Retinal pigment epithelial cell (primary cell): Measurements from ENCODE around the gene SHISA4.
"Not testable (repeated sequence)": the region's sequence is repeated elsewhere in the genome, so short reads cannot be mapped to it uniquely, and the experiment has no call there.

Source experiments
- DNase-seq: peaks from one replicate; pipeline ENCODE4 v3.0.0-alpha.2; 2010; ENCODE audit warnings: low read depth
- H3K4me3 ChIP-seq: 2 replicates; pipeline ENCODE4 v1.5.1; 2011; ENCODE audit warnings: mild to moderate bottlenecking, low read length, control low read depth, moderate library complexity
- TF ChIP-seq, protein P1 (sequence below): conservative IDR thresholded peaks from 2 replicates; pipeline ENCODE4 v1.5.1; 2011; ENCODE audit warnings: low read depth, low read length, control low read depth, inconsistent platforms

Gene SHISA4

DNA sequence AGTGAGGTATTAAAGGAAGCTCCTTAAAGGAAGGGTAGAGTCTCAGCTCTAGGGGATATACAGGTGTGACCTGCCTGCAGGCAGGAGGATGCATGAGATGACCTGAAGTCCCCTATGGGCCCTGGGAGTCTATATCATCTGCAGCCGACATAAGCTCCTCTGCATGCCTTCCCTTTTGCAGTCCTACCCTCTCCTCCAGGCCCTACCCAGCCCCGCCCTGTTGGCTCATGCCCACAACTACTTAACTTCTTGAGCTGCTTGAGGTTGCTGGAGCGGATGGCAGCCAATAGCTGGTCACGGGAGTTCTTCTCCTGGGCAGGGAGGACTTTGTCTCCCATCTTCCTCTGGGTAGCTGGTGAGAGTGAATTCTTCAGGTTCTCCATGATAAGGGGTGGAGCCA is 10.3 kb downstream of the SHISA4 start:
- TF ChIP-seq, protein P1, sequence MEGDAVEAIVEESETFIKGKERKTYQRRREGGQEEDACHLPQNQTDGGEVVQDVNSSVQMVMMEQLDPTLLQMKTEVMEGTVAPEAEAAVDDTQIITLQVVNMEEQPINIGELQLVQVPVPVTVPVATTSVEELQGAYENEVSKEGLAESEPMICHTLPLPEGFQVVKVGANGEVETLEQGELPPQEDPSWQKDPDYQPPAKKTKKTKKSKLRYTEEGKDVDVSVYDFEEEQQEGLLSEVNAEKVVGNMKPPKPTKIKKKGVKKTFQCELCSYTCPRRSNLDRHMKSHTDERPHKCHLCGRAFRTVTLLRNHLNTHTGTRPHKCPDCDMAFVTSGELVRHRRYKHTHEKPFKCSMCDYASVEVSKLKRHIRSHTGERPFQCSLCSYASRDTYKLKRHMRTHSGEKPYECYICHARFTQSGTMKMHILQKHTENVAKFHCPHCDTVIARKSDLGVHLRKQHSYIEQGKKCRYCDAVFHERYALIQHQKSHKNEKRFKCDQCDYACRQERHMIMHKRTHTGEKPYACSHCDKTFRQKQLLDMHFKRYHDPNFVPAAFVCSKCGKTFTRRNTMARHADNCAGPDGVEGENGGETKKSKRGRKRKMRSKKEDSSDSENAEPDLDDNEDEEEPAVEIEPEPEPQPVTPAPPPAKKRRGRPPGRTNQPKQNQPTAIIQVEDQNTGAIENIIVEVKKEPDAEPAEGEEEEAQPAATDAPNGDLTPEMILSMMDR = no peak
- DNase-seq = no peak
- no peak overlapping the region for H3K4me3 ChIP-seq

DNA sequence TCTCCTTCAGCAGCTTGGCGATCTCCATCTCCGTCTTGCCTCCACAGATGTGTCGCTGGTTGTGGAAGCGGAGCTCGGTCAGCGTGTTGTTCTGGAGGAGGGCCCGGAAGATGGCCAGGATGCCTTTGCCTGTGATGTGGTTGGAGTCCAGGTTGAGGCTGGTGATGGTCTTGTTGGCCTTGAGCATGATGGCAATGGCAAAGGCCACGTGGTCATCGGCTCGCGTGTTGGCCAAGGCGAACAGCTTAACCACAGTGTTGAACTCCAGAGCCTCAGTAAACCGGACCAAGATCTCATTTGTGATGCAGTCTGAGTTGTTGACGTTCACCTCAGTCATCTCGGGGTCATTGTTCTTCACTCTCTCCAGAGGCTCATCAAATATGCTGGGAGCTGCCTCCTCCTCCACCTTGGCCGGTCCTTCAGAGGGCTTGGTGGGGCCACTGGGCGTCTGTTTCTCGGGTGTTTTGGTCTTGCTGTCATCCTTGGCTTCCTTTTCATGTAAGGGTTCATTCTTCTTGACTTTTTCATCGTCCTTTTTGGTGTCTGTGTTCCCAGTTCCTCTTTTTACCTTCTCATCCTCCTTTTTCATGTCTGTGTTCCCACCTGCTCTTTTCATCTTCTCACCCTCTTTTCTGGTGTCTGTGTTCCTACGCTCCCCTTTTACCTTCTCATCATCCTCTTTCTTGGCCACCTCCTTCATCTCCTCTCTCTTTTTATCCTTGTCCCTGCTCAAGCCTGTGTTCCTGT is 11.2 kb downstream of the SHISA4 start:
- TF ChIP-seq, protein P1 = no peak
- H3K4me3 ChIP-seq = no peak overlapping the region
- no peak for DNase-seq

DNA sequence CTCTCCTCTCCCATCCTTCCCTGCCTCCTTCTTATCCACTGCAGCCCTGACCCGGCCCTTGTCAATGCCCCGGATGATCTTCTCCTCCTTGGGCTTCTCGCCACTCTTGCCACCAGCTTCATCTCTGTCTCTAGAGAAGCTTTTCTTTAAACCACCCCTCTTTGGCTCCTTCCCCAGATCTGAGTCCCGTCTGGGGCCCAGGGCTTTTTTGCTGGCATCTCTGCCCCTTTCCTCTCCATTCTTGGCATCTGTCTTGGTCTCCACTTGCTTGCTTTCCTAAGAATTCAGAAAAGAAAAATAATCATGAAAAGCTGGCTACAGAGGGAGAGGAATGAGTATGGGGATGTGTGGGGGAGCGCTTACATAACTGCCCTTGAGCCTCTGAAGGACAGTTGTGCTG is 11.8 kb downstream of the SHISA4 start:
- no peak overlapping the region for H3K4me3 ChIP-seq
- TF ChIP-seq, protein P1 = no peak
- no peak for DNase-seq

DNA sequence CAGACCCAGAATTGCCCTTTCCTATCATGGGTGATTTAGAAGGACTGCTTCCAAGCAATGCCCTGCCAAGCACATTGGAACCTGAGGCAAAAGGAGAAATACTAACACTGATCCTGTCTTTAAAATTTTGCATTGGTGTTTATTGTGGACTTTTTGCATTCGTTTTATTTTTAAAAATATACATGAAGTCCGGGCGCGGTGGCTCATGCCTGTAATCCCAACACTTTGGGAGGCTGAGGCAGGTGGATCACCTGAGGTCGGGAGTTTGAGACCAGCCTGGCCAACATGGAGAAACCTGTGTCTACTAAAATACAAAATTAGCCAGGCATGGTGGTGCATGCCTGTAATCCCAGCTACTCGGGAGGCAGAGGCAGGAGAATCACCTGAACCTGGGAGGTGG is 12.3 kb downstream of the SHISA4 start:
- not testable (repeated sequence) for H3K4me3 ChIP-seq, DNase-seq

DNA sequence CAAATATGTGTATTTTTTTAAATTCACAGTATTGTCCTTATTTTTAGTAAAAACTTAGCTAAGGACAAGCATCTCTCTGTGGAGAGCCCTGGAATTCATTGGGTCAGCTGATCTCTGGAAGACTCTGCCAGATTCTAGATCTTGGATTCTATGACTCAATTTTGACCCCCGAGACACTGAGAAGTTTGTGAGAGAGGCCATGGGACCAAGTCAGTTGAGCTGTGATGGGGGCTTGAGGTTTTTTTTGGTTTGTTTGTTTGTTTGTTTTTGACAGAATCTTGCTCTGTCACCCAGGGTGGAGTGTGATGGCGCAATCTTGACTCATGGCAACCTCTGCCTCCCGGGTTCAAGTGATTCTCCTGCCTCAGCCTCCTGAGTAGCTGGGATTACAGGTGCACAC is 13.5 kb downstream of the SHISA4 start:
- H3K4me3 ChIP-seq = no peak overlapping the region
- TF ChIP-seq, protein P1 = no peak
- no peak for DNase-seq

DNA sequence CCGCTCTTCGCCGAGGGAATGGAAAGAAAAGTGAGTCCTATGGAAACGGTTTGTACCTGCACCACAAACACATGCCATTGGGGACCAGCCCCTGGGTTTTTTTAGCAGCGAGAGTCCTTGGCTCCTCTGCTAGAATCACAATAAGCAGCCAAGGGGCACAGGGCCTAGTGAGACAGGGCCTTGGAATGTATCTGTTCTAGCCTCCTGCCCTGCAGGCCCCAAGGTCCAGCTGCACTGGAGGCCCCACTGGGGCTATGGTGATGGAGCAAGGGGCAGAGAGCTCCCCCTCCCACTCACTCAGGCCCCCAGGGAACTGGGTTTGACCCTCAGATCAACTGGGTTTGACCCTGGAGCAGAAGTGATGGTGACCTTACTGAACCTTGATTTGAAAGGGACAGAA is 14.4 kb downstream of the SHISA4 start:
- no peak for DNase-seq
- TF ChIP-seq, protein P1 = no peak

DNA sequence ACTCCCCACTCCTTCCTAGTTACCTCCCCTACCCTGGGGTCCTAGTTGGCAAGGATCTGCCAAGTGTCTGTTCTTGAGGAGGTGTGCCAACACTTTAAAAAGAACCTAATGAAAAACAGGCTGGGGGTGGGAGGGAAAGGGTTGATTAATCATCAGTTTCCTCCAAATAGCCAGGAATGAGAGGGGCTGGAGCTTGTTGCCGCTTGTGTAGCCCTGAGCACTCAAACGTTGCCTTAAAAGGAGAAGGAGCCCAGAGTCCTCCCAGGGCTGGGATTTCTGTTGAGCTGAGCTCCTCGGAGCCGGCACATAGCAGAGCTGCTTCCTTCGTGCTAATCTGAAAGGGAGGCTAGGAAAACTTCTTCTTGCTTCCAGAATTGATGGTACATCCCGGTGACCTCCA is 15.9 kb downstream of the SHISA4 start:
- peak; percentile 73 for DNase-seq
- no peak overlapping the region for H3K4me3 ChIP-seq
- TF ChIP-seq, protein P1 = no peak

More for the DNA sequence above, 14.4 kb downstream of the SHISA4 start:
- H3K4me3 ChIP-seq = no peak overlapping the region
